Measurements from ENCODE around the gene SCAF1. TPM values are rescaled to one million over a fixed set of nuclear protein-coding genes. Genes with fewer than 3 reads are reported as not detected.
"Not testable (repeated sequence)": the region's sequence is repeated elsewhere in the genome, so short reads cannot be mapped to it uniquely, and the experiment has no call there.

Gene SCAF1
- total RNA-seq, 2 donors from 2014 or later: 75.8 to 106 TPM

DNA sequence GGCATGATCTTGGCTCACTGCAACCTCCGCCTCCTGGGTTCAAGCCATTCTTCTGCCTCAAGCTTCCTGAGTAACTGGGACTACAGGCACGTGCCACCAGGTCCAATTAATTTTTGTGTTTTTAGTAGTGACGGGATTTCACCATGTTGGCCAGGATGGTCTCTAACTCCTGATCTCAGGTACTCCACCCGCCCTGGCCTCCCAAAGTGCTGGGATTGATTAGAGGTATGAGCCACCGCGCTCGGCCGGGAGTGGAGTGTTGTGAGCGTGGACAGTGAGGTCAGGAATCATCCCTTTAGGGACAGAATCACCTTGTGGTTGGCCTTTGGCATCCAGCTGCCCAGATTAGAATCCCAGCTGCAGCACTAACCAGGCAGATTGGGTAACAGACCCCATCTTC, 12.3 kb upstream of the SCAF1 start:
- no peaks in the 10 kb centered on the region for H3K27me3 Mint-ChIP-seq
- H3K36me3 Mint-ChIP-seq: no peaks in the 10 kb centered on the region
- ATAC-seq (no peak), DNase-seq (ENCODE audit: low spot score) (no peak)
- H3K9me3 Mint-ChIP-seq: no peaks in the 10 kb centered on the region
- no peaks in the 10 kb centered on the region for H3K4me1 Mint-ChIP-seq (ENCODE audit: low read depth in 2 of 2)
- H3K4me3 Mint-ChIP-seq: no peak overlapping the region
- H3K27ac Mint-ChIP-seq: no peak overlapping the region

DNA sequence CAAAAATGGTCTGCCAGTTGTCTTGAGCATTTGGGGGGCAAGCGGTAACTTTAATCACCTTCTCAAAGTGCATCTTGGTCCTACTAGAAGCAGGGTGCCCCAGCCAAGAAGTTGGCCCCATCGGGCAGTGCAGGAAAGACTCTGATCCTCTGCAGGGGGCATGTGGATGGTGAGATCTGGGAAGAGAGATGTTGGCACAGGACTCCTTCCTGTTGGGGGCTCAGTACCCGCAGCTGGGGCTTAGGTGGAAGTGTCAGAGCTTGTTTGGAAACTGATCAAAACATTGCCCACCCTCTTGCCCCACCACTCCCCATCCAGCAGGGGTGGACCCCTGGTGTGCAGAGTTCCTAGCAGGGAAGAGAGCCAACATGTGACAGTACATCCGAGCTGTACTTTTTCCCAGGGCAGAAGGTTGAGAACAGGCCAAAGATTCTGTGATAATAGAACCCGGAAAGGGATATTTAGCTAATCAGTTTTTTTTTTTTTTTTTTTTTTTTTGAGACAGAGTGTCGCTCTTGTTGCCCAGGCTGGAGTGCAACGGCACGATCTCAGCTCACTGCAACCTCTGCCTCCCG, 10.9 kb upstream of the SCAF1 start:
- ATAC-seq (no peak), DNase-seq (ENCODE audit: low spot score) (no peak)
- no peaks in the 10 kb centered on the region for H3K36me3 Mint-ChIP-seq
- no peaks in the 10 kb centered on the region for H3K27me3 Mint-ChIP-seq
- H3K27ac Mint-ChIP-seq: no peak overlapping the region
- no peak overlapping the region for H3K4me3 Mint-ChIP-seq
- H3K4me1 Mint-ChIP-seq (ENCODE audit: low read depth in 2 of 2): no peaks in the 10 kb centered on the region
- no peaks in the 10 kb centered on the region for H3K9me3 Mint-ChIP-seq

DNA sequence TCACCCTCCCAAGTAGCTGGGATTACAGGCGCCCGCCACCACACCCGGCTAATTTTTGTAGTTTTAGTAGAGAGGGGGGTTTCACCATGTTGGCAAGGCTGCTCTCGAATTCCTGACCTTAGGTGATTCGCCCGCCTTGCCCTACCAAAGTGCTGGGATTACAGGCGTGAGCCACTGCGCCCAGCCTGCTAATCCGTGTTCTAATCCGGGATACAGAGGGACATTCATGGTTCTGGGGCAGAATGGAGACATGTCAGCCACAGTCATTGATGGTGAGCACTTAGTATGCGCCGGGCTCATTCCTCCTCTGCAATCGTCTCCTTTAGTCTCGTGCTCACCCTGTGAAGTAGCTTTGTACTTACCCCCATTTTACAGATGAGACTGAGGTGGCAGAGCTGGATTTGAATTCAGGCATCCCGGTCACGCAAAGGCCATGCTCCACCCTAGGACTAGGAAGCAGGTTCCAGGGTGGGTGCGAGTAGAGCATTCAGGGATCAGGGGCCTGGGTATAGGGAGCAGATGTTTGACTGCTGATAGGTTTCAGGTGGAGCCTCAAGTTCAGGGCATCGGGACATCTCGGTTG, 10.3 kb upstream of the SCAF1 start:
- Mint-ChIP-seq H3K9me3 (no peaks in the 10 kb centered on the region), H3K4me1 (ENCODE audit: low read depth in 2 of 2) (no peaks in the 10 kb centered on the region), H3K27ac (no peak overlapping the region), H3K27me3 (no peaks in the 10 kb centered on the region), H3K36me3 (no peaks in the 10 kb centered on the region), H3K4me3 (no peak overlapping the region)
- ATAC-seq (no peak), DNase-seq (ENCODE audit: low spot score) (no peak)

DNA sequence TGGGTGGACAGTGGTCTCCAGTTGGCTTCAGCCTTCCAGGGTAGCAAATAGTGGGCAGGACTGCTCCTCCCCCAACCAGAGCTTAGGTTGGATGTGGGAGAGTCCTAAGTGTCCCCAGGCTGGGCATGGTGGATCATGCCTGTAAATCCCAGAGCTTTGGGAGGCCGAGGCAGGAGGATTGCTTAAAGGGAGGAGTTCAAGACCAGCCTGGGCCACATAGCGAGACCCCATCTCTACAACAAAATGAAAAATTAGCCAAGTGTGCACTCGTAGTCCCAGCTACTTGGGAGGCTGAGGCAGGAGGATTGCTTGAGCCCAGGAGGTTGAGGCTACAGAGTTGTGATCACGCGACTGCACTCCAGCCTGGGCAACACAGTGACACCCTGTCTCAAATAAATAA, 9.4 kb upstream of the SCAF1 start:
- H3K27me3 Mint-ChIP-seq: no peaks in the 10 kb centered on the region
- no peak overlapping the region for H3K4me3 Mint-ChIP-seq
- no peaks in the 10 kb centered on the region for H3K9me3 Mint-ChIP-seq
- peaks cover 1 to 2% of the 10 kb centered on the region in 2 donors for H3K4me1 Mint-ChIP-seq (ENCODE audit: low read depth in 2 of 2)
- H3K36me3 Mint-ChIP-seq: no peaks in the 10 kb centered on the region
- ATAC-seq: no peak
- DNase-seq (ENCODE audit: low spot score): no peak
- H3K27ac Mint-ChIP-seq: no peak overlapping the region

DNA sequence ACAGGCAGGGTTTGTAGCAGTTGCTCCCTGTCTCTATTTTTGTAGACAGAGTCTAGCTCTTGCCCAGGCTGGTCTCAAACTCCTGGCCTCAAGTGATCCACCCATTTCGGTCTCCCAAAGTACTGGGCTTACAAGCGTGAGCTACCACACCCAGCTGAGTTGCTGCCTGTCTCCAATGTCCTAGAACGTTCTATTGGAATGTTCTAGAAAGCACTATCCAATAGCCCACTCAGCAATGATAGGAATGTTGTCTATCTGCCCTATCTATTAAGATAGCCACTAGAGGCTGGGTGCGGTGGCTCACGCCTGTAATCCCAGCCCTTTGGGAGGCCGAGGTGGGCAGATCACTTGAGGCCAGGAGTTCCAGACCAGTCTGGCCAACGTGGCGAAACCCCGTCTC, 8.7 kb upstream of the SCAF1 start:
- not testable (repeated sequence) for H3K27me3 Mint-ChIP-seq; H3K9me3 Mint-ChIP-seq; H3K4me3 Mint-ChIP-seq; H3K27ac Mint-ChIP-seq; ATAC-seq; H3K4me1 Mint-ChIP-seq (ENCODE audit: low read depth in 2 of 2); DNase-seq (ENCODE audit: low spot score); H3K36me3 Mint-ChIP-seq

DNA sequence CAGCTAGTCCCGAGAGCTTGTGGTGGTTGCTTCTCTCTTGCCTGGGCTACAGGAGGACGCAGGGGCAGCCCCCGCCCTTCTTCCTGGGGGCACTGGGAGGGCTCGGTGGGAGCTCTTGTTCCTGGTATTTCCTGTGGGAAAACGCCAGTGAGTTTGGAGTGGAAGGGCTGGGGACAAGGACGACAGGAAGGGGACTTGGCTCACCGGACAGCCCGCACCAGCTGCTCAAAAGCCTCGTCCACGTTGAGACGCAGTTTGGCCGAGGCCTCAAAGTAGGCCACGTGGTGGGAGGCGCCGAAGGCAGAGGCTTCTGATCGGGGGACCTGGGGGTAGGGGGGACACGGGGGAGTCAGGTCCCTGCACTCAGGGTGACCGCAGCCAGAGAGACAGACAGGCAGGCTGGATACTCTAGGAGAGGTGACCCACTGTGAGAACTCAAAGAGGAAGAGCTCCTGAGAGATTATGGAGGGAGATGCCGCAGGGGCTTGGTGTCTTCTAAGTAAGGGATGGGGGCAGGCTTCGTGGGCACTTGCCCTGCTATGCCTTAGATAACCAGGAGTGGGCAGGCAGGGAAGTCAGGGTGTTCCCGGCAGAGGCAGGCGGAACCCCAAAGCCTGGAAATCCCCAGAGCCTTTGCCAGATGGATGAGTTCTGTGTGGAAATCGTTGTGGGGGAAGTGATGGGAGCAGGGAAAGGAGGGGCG, 6.3 kb upstream of the SCAF1 start:
- Mint-ChIP-seq H3K27ac (peak overlapping the region in 1 of 2 donors; percentile 51), H3K4me1 (ENCODE audit: low read depth in 2 of 2) (peaks cover 20 to 22% of the 10 kb centered on the region in 2 donors), H3K9me3 (no peaks in the 10 kb centered on the region), H3K27me3 (peaks cover 0 to 4% of the 10 kb centered on the region in 2 donors), H3K4me3 (no peak overlapping the region), H3K36me3 (no peaks in the 10 kb centered on the region)
- DNase-seq (ENCODE audit: low spot score): no peak
- no peak for ATAC-seq

DNA sequence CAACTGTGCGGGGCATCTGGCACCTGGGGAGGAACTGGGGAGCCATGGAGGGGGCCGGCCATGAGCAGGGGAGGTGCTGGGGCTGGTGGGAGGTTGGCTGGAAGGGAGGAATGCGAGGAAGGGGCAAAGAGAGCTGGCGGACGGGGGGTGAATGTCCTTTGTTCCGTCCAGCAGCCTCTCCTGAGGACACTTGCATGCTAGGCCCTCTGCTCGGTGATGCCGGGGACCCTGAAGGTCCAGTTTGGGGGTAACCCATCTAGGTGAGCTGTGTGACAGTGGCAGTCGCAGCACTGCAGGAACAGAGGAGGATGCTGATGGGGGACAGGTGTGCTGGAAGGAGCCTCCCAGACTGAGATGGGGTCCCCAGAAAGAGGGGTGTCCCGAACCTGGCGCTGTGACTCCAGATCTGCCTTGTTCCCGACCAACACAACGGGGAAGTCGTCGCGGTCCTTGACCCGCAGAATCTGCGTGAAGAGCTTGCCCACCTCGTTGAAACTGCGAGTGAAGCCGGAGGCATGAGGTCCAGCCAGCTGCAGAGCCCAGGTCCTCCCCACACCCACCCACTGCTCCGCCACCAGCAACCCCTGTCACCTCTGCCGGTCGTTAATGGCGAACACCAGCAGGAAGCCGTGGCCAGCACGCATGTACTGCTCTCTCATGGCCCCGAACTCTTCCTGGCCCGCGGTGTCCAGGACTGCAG, 5.6 kb upstream of the SCAF1 start:
- no peak for ATAC-seq
- no peaks in the 10 kb centered on the region for H3K9me3 Mint-ChIP-seq
- no peak overlapping the region for H3K27ac Mint-ChIP-seq
- H3K4me1 Mint-ChIP-seq (ENCODE audit: low read depth in 2 of 2): peaks cover 24 to 27% of the 10 kb centered on the region in 2 donors
- no peak overlapping the region for H3K4me3 Mint-ChIP-seq
- no peak for DNase-seq (ENCODE audit: low spot score)
- peaks cover 0 to 4% of the 10 kb centered on the region in 2 donors for H3K27me3 Mint-ChIP-seq
- H3K36me3 Mint-ChIP-seq: no peaks in the 10 kb centered on the region

DNA sequence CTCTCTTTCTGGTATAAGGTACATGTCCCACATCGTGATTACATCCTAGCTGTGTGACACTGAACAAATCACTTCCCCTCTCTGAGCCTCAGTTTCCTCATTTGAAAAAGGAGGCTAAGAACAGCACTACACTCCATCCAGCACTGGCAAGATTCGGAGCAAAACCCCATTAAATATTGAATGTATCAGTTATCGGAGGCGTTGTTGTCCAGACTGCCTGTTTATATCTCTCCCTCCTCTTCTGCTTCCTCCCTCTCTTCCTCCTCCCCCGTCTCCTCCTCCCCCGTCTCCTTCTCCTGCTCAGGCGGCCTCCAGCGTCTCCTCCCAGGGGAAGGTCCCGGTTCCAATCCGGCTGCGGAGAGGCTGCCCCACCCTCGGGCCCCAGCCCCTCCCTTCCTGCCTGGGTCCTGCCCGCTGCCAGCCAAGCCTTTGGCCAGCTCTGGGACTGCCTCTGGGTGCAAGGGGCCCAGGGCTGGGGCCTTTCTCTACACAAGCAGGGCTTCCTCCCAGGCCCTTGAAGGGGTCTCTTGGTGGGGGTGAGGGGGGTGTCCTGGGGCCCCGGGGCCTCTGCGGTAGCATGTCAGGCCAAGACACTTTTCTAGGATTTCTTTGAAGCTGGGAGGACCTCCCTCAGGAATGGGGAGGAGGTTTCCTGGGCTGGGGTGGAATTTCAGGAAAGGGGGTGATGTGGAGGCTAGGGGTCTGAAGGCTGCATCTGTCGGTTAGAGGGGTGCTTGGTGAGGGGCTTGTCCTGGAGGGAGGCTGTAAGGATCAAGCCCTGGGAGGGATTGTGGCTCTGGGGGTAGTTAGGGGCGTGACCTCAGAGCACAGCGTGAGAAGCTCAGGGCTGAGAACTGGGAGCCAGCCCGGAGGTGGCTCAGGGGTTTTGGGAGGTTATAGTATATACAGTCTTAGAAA, 3.9 kb upstream of the SCAF1 start:
- ATAC-seq: no peak
- no peak for DNase-seq (ENCODE audit: low spot score)
- Mint-ChIP-seq H3K4me3 (peak overlapping the region; percentile 99), H3K9me3 (no peaks in the 10 kb centered on the region), H3K27me3 (peaks cover 0 to 4% of the 10 kb centered on the region in 2 donors), H3K27ac (peak overlapping the region; percentile 36 to 99), H3K36me3 (no peaks in the 10 kb centered on the region), H3K4me1 (ENCODE audit: low read depth in 2 of 2) (peaks cover 34 to 40% of the 10 kb centered on the region in 2 donors)

DNA sequence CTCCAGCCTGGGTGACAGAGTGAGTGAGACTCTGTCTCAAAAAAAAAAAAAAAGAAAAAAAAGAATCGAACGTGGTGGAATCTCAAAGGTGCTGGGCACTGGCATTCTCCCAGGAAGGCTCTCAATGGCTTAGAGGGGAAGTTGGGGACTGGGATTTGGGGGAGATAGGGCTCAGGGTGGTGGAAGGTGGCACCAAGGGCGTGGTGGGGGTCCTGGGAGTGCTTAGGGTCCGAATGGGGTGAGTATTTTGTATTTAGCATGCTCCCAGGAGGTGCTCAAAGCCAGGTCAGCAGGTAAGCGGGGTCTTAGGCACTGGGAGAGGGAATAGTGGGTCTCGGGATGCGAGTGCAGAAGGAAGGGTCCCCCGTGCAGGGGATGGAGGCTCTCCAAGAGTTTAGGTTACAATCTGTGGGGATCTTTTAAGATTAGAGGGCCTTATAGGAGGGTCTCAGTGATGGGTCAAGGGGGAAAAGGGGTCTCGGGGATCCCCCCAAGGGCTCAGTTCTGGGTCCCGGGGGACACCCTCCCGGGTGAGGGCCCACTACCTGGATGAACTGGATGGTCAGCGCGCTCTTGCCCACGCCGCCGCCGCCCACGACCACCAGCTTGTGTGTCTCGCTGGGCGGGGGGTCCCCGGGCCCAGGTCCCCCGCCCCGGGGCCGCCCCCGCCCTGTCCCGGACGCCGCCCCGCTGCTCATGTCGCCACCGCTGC, 2.5 kb upstream of the SCAF1 start:
- Mint-ChIP-seq H3K9me3 (no peaks in the 10 kb centered on the region), H3K27ac (peak overlapping the region; percentile 99), H3K36me3 (no peaks in the 10 kb centered on the region), H3K27me3 (peaks cover 0 to 4% of the 10 kb centered on the region in 2 donors), H3K4me1 (ENCODE audit: low read depth in 2 of 2) (peaks cover 46 to 55% of the 10 kb centered on the region in 2 donors), H3K4me3 (peak overlapping the region; percentile 99)
- ATAC-seq (no peak), DNase-seq (ENCODE audit: low spot score) (no peak)

DNA sequence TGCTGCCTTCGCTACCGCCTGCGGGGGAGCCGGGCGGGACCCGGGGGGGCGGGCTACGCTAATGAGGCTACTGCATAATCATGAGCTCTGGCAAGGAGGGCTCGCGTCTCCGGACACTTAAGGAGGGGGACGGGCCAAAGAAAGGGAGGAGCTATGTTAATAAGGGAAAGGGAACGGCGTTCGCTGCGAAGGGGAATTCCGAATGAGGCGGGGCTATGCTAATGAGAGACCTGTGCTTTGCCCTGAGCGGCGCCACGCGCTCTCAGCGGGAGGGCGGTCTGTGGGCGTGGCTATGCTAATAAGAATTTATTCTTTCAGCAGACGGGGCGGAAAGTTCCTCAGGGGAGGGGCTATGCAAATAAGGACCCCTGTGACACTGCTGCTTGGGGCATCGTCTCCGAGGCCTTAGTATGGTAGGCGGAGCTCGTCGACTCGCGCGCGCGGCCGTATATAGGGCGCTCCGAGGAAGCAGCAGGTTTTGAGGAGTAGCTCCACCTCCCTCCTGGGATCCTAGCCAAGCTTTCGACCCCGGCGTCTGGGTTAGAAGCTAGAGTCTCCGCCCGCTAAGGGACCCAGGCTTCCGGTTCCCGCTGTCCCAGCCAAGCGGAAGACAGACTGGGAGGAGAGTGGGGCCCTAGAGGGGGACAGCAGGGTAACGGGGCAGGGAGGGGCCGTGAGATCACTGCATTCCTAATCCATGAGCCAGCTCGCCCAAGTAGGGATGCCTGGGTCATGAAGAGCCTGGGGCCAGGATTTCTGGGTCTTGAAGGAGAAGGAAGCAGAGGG, 1.7 kb upstream of the SCAF1 start, which contains the start of gene RRAS:
Gene RRAS (minus strand): TSS at position 31 of the 786 bp plus-strand sequence. CDS start 45 bp downstream, outside the sequence.
- DNase-seq (ENCODE audit: low spot score) (peak; percentile 100), ATAC-seq (peak; percentile 85 to 87)
- Mint-ChIP-seq H3K27ac (peak within 1 kb of the TSS; percentile 99), H3K4me1 (ENCODE audit: low read depth in 2 of 2) (peaks cover 48 to 57% of the 10 kb centered on the region in 2 donors), H3K4me3 (peak within 1 kb of the TSS; percentile 99), H3K36me3 (no peaks in the 10 kb centered on the region), H3K27me3 (peaks cover 0 to 4% of the 10 kb centered on the region in 2 donors), H3K9me3 (no peaks in the 10 kb centered on the region)

DNA sequence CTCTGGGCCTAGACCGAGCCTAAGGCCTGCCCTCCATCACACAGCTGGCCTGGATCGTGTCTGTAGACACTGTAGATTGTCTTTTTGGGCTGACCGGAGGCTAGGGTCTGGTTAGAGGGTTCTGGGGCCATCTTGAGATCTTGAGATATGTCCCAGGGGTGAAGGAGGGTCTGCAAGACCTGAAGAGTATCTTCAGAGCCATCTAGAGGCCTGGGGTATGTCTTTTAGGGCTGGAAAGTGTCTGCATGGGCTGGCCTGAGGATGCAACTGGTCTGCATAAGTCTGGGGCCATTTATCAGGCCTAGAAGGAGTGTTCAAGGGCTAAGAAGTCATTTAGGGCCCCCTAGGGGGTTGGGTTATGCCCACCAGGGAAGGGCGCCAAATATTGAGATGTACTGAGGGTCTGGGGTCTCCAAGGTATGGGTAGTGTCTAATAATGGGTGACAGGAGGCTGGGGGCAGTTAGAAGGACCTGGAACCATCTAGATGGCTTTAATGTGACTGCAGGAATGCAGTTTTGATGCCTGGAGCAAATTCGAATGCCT, 555 bp downstream of the SCAF1 start:
- ATAC-seq (no peak), DNase-seq (ENCODE audit: low spot score) (no peak)
- peak overlapping the region; percentile 99 for H3K4me3 Mint-ChIP-seq
- peak overlapping the region; percentile 97 to 99 for H3K27ac Mint-ChIP-seq
- peaks cover 0 to 4% of the 10 kb centered on the region in 2 donors for H3K27me3 Mint-ChIP-seq
- no peaks in the 10 kb centered on the region for H3K9me3 Mint-ChIP-seq
- peaks cover 53 to 56% of the 10 kb centered on the region in 2 donors for H3K4me1 Mint-ChIP-seq (ENCODE audit: low read depth in 2 of 2)
- H3K36me3 Mint-ChIP-seq: no peaks in the 10 kb centered on the region

DNA sequence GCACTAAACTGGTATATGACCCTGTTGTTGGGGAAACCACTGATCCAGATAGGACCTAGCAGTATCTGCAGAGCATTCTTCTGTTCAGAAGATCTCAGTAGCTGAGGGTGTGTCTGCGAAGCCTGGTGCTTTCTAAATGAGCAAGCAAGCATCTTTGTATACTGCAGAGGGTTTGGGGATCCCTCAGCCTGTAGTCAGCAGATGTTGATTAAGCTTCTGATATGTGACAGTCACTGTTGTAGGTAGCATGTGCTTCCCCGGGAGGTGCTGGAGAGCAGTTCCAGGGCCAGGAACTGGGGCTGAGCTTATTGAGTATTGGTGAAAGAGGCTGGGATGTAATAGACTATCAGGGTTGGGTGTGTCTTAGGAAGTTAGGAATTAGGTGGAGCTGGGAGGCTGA, 1.5 kb downstream of the SCAF1 start:
- peaks cover 0 to 2% of the 10 kb centered on the region in 2 donors for H3K27me3 Mint-ChIP-seq
- ATAC-seq (no peak), DNase-seq (ENCODE audit: low spot score) (no peak)
- H3K36me3 Mint-ChIP-seq: no peaks in the 10 kb centered on the region
- peak overlapping the region; percentile 99 for H3K4me3 Mint-ChIP-seq
- peak overlapping the region; percentile 97 to 99 for H3K27ac Mint-ChIP-seq
- H3K9me3 Mint-ChIP-seq: no peaks in the 10 kb centered on the region
- H3K4me1 Mint-ChIP-seq (ENCODE audit: low read depth in 2 of 2): peaks cover 47% of the 10 kb centered on the region in 2 donors
